HCT116 (cell line): Measurements from ENCODE around the gene DLG2. TPM values are rescaled to one million over a fixed set of nuclear protein-coding genes. Genes with fewer than 3 reads are reported as not detected.

ENCODE experiments used
- ATAC-seq: fragments of 200-7000 bp; cut with Tn5 transposase; 2 replicates; pipeline ENCODE4 v1.9.1; 2020; ENCODE audit warnings: mild to moderate bottlenecking, moderate library complexity
- BruUV-seq: library from RNA; stranded (reverse); fragments of 400-500 nt; replicated peaks from 2 replicates; lab custom pipeline; 2021; lab: Mats Ljungman, UMichigan
- CTCF ChIA-PET: fragments of 300-600 bp; sonication (Branson Sonifier 250); formaldehyde crosslinking; loops from one replicate; lab custom pipeline; 2021; ENCODE audit warnings: antibody characterized with exemption; lab: Charles Lee
- POLR2A ChIA-PET: fragments of 300-600, 350-600 bp; sonication (Branson Sonifier 250); formaldehyde crosslinking; loops from one replicate; lab custom pipeline; 2021; ENCODE audit warnings: antibody characterized with exemption; lab: Charles Lee
- RAD21 ChIA-PET, 2 experiments: fragments of 300-600 bp; sonication (Branson Sonifier 250); formaldehyde crosslinking; loops; one replicate each; lab custom pipeline; 2023; ENCODE audit warnings: low total read pairs in 2 of 2; ENCODE audit not compliant: uncharacterized antibody in 2 of 2, unreplicated experiment in 2 of 2, low non-redundant PET in 1 of 2; lab: Charles Lee
- DNase-seq: peaks from one replicate; pipeline ENCODE4 v3.0.0-alpha.2; 2010; ENCODE audit warnings: low read depth, low spot score
- H2AFZ ChIP-seq: fragments of 200-600 bp; shearing (Covaris generic), sonication (generic); 2 replicates; pipeline ENCODE4 v1.6.1; 2017; ENCODE audit warnings: low read depth, mixed run types, mixed read lengths, antibody characterized with exemption, low read length; ENCODE audit not compliant: poor library complexity, severe bottlenecking
- H3K27ac ChIP-seq: 2 replicates; pipeline ENCODE4 v1.5.1; 2012; ENCODE audit warnings: low read depth, low read length
- H3K27me3 ChIP-seq: fragments of 200-600 bp; sonication (generic); 2 replicates; pipeline ENCODE4 v1.6.1; 2016; ENCODE audit warnings: mixed run types, low read length, mixed read lengths; ENCODE audit not compliant: insufficient read depth
- H3K36me3 ChIP-seq, 2 experiments: fragments of 200-500 bp in 1 of 2; fragments of 200-600 bp in 1 of 2; sonication (Bioruptor generic) in 1 of 2; sonication (generic) in 1 of 2; 2 replicates each; pipeline versions ENCODE4 v1.5.1 to v1.6.1; 2014 to 2016; ENCODE audit warnings: low read length in 2 of 2, inconsistent platforms in 1 of 2, mixed read lengths in 1 of 2, mixed run types in 1 of 2; ENCODE audit not compliant: insufficient read depth in 2 of 2, control insufficient read depth in 1 of 2
- H3K4me1 ChIP-seq, 2 experiments: fragments of 200-600 bp in 1 of 2; sonication (generic) in 1 of 2; 2 replicates each; pipeline versions ENCODE4 v1.5.1 to v1.6.1; 2012 to 2017; ENCODE audit warnings: low read length in 2 of 2, inconsistent platforms in 1 of 2, mild to moderate bottlenecking in 1 of 2, mixed read lengths in 1 of 2, mixed run types in 1 of 2, moderate library complexity in 1 of 2; ENCODE audit not compliant: insufficient read depth in 2 of 2, control insufficient read depth in 1 of 2
- H3K4me2 ChIP-seq: fragments of 200-600 bp; sonication (generic); 2 replicates; pipeline ENCODE4 v1.6.1; 2017; ENCODE audit warnings: mixed run types, low read length, mixed read lengths
- H3K4me3 ChIP-seq, 2 experiments: fragments of 200-600 bp in 1 of 2; sonication (generic) in 1 of 2; replicated peaks in 1 of 2; 2 replicates each; pipeline ENCODE4 v1.5.1; 2011 to 2016; ENCODE audit warnings: low read length in 2 of 2, control low read depth in 1 of 2, low read depth in 1 of 2, mild to moderate bottlenecking in 1 of 2, mixed read lengths in 1 of 2, mixed run types in 1 of 2
- H3K79me2 ChIP-seq: fragments of 200-600 bp; sonication (generic); 2 replicates; pipeline ENCODE4 v1.6.1; 2017; ENCODE audit warnings: mild to moderate bottlenecking, mixed run types, low read length, moderate library complexity, mixed read lengths; ENCODE audit not compliant: insufficient read depth
- H3K9ac ChIP-seq: fragments of 200-600 bp; sonication (generic); 2 replicates; pipeline ENCODE4 v1.6.1; 2016; ENCODE audit warnings: low read length, mixed read lengths
- H3K9me2 ChIP-seq: fragments of 200-600 bp; sonication (generic), shearing (Covaris generic); 2 replicates; pipeline ENCODE4 v1.6.1; 2017; ENCODE audit warnings: mixed run types, mild to moderate bottlenecking, moderate library complexity; ENCODE audit not compliant: insufficient read depth
- H3K9me3 ChIP-seq, 2 experiments: fragments of 200-500 bp in 1 of 2; fragments of 200-600 bp in 1 of 2; sonication (Bioruptor generic) in 1 of 2; sonication (generic) in 1 of 2; 2 replicates each; pipeline ENCODE4 v1.6.1; 2014 to 2017; ENCODE audit warnings: low read length in 2 of 2, mixed read lengths in 2 of 2, inconsistent platforms in 1 of 2, low read depth in 1 of 2, mild to moderate bottlenecking in 1 of 2, mixed run types in 1 of 2, moderate library complexity in 1 of 2; ENCODE audit not compliant: control insufficient read depth in 1 of 2, insufficient read depth in 1 of 2
- H4K20me1 ChIP-seq: fragments of 200-600 bp; sonication (generic), shearing (Covaris generic); 2 replicates; pipeline ENCODE4 v1.6.1; 2017; ENCODE audit warnings: mixed run types, mild to moderate bottlenecking, moderate library complexity; ENCODE audit not compliant: insufficient read depth
- CEBPB ChIP-seq: IDR thresholded peaks from 2 replicates; pipeline ENCODE4 v1.6.1; 2012; ENCODE audit warnings: low read depth
- EGR1 ChIP-seq: IDR thresholded peaks from 2 replicates; pipeline ENCODE4 v1.6.1; 2012; ENCODE audit warnings: low read depth
- ELF1 ChIP-seq: IDR thresholded peaks from 2 replicates; pipeline ENCODE4 v1.6.1; 2012; ENCODE audit warnings: low read depth, borderline replicate concordance
- EZH2phosphoT487 ChIP-seq: fragments of 200-600 bp; IDR thresholded peaks from 2 replicates; pipeline ENCODE4 v1.6.1; 2018; ENCODE audit warnings: antibody characterized with exemption, borderline replicate concordance
- POLR2A ChIP-seq: IDR thresholded peaks from 2 replicates; pipeline ENCODE4 v1.7.0; 2011; ENCODE audit warnings: borderline replicate concordance; ENCODE audit not compliant: insufficient read depth, insufficient read length; ENCODE audit errors: extremely low read depth
- RAD21 ChIP-seq: IDR thresholded peaks from 2 replicates; pipeline ENCODE4 v1.6.1; 2012; ENCODE audit warnings: low read depth, mild to moderate bottlenecking
- SRF ChIP-seq: IDR thresholded peaks from 2 replicates; pipeline ENCODE4 v1.6.1; 2012; ENCODE audit warnings: low read depth
- ZNF274 ChIP-seq: fragments of 200-500 bp; sonication (Bioruptor generic); IDR thresholded peaks from 2 replicates; pipeline ENCODE4 v1.6.1; 2014; ENCODE audit warnings: mild to moderate bottlenecking, low read depth, low read length, inconsistent platforms
- intact Hi-C: fragments of 100-400 bp; cut with micrococcal nuclease; formaldehyde crosslinking; loops from 2 replicates; pipeline ENCODE4 v1.10.0; 2022
- total RNA-seq: library from RNA; stranded (reverse); gene quantifications from one replicate; pipeline ENCODE4 v1.2.1, GENCODE V29; 2021; ENCODE audit not compliant: unreplicated experiment
- TF ChIP-seq, protein P1 (sequence below): IDR thresholded peaks from 2 replicates; pipeline ENCODE4 v1.6.1; 2012
- TF ChIP-seq, protein P2 (sequence below): IDR thresholded peaks from 2 replicates; pipeline ENCODE4 v1.6.1; 2011; ENCODE audit warnings: mild to moderate bottlenecking, low read length, moderate library complexity; ENCODE audit not compliant: insufficient replicate concordance; ENCODE audit errors: extremely low read depth
- TF ChIP-seq, protein P3 (sequence below), 3 experiments: fragments of 200-600 bp in 1 of 3; sonication (generic) in 1 of 3; IDR thresholded peaks in 2 of 3; conservative IDR thresholded peaks in 1 of 3; 2 replicates each; pipeline ENCODE4 v1.5.1; 2012 to 2017; ENCODE audit warnings: low read depth in 2 of 3, low read length in 2 of 3, antibody characterized with exemption in 1 of 3, borderline replicate concordance in 1 of 3, control low read depth in 1 of 3, mild to moderate bottlenecking in 1 of 3, mixed read lengths in 1 of 3, mixed run types in 1 of 3, moderate library complexity in 1 of 3; ENCODE audit not compliant: insufficient read depth in 1 of 3

Gene DLG2
- total RNA-seq, 1 experiment from 2014 or later, result 2.4 TPM

DNA sequence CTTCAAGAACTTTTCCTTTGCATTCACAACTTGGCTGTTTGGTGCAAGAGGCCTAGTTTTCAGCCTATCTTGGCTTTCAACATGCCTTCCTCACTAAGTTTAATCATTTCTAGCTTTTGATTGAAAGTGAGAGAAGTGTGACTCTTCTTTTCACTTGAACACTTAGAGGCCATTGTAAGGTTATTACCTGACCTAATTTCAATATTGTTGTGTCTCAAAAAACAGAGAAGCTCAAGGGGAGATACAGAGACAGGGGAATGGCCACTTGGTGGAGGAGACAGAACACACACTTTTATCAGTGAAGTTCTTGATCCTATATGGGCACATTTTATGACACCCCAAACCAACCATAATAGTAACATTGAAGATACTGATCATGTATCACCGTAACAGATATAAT lies 532.3 kb downstream of the DLG2 start:
- ATAC-seq (no peak), DNase-seq (no peak)
- CTCF ChIA-PET, result no interaction called here
- Histone ChIP-seq H3K4me1 (no peaks in the 10 kb centered on the region), H2AFZ (no peak overlapping the region), H3K9ac (no peak overlapping the region), H3K4me3 (no peak overlapping the region), H3K4me2 (no peak overlapping the region), H3K36me3 (no peaks in the 10 kb centered on the region), H3K9me2 (no peaks in the 10 kb centered on the region), H4K20me1 (no peaks in the 10 kb centered on the region), H3K27me3 (0 out of 2 replicates have a peak, but pooled peaks cover 3% of the 10 kb centered on the region), H3K27ac (no peak overlapping the region), H3K9me3 (no peaks in the 10 kb centered on the region), H3K79me2 (no peaks in the 10 kb centered on the region)
- TF ChIP-seq EZH2phosphoT487 (no peak), ELF1 (no peak), CEBPB (no peak), POLR2A (no peak), SRF (no peak), EGR1 (no peak), RAD21 (no peak), ZNF274 (no peak)
- TF ChIP-seq, protein P1, sequence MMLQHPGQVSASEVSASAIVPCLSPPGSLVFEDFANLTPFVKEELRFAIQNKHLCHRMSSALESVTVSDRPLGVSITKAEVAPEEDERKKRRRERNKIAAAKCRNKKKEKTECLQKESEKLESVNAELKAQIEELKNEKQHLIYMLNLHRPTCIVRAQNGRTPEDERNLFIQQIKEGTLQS, result no peak
- TF ChIP-seq, protein P2, sequence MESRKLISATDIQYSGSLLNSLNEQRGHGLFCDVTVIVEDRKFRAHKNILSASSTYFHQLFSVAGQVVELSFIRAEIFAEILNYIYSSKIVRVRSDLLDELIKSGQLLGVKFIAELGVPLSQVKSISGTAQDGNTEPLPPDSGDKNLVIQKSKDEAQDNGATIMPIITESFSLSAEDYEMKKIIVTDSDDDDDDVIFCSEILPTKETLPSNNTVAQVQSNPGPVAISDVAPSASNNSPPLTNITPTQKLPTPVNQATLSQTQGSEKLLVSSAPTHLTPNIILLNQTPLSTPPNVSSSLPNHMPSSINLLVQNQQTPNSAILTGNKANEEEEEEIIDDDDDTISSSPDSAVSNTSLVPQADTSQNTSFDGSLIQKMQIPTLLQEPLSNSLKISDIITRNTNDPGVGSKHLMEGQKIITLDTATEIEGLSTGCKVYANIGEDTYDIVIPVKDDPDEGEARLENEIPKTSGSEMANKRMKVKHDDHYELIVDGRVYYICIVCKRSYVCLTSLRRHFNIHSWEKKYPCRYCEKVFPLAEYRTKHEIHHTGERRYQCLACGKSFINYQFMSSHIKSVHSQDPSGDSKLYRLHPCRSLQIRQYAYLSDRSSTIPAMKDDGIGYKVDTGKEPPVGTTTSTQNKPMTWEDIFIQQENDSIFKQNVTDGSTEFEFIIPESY, result no peak
- TF ChIP-seq, protein P3, sequence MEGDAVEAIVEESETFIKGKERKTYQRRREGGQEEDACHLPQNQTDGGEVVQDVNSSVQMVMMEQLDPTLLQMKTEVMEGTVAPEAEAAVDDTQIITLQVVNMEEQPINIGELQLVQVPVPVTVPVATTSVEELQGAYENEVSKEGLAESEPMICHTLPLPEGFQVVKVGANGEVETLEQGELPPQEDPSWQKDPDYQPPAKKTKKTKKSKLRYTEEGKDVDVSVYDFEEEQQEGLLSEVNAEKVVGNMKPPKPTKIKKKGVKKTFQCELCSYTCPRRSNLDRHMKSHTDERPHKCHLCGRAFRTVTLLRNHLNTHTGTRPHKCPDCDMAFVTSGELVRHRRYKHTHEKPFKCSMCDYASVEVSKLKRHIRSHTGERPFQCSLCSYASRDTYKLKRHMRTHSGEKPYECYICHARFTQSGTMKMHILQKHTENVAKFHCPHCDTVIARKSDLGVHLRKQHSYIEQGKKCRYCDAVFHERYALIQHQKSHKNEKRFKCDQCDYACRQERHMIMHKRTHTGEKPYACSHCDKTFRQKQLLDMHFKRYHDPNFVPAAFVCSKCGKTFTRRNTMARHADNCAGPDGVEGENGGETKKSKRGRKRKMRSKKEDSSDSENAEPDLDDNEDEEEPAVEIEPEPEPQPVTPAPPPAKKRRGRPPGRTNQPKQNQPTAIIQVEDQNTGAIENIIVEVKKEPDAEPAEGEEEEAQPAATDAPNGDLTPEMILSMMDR (IDR thresholded peaks at IDR 0.05 in 2 of 3, conservative IDR thresholded peaks at IDR 0.05 in 1 of 3; ENCODE audit: borderline replicate concordance in 1 of 3, insufficient read depth in 1 of 3, low read depth in 2 of 3, low read length in 2 of 3), result no peak
- BruUV-seq, result no TSS peak
- POLR2A ChIA-PET, result no interaction called here
- intact Hi-C loops, result no loop called here
- RAD21 ChIA-PET, result no interaction called here
